Measurements from ENCODE around the gene POLN.
A peak's percentile ranks its signal among the peaks of the same experiment; 100 is the strongest.
"Not testable (repeated sequence)": the region's sequence is repeated elsewhere in the genome, so short reads cannot be mapped to it uniquely, and the experiment has no call there.

The POLN gene

GRCh38 chr4:2241003-2241402, 918 bp downstream of the POLN start:
- DNase-seq (ENCODE audit: low read depth, low spot score): no peak
- peak overlapping the region; percentile 95 for H3K4me3 ChIP-seq (ENCODE audit: low read depth, low read length)
- CTCF ChIA-PET: interaction anchor here (0.9 to 2.5 kb wide), 3 partner anchors 17 to 227 kb away, joined by 3 to 10 read pairs (median 8); no protein-coding TSS in a partner anchor
- POLR2A ChIA-PET: interaction anchor here (2.5 kb wide), 1 partner anchor 21 kb away, joined by 12 read pairs; the partner anchor contains the start of gene MXD4
- TF ChIP-seq CTCF (IDR thresholded peaks at IDR 0.05; ENCODE audit: insufficient read depth, low read length, missing control alignments): no peak

- POLR2A ChIA-PET: no interaction called here
- CTCF ChIA-PET: interaction anchor here (1.1 to 4.2 kb wide), 2 partner anchors 18 to 227 kb away, joined by 3 to 42 read pairs; no protein-coding TSS in a partner anchor
- no peak overlapping the region for H3K4me3 ChIP-seq (ENCODE audit: low read depth, low read length)
- TF ChIP-seq CTCF (IDR thresholded peaks at IDR 0.05; ENCODE audit: insufficient read depth, low read length, missing control alignments): no peak
- DNase-seq (ENCODE audit: low read depth, low spot score): no peak
These were observed 4.8 kb downstream of the POLN start for GRCh38 chr4:2236944-2237666.

- CTCF ChIA-PET: interaction anchor here (5.8 kb wide), 1 partner anchor 11 kb away, joined by 47 read pairs; no protein-coding TSS in a partner anchor
- POLR2A ChIA-PET: no interaction called here
- TF ChIP-seq CTCF (IDR thresholded peaks at IDR 0.05; ENCODE audit: insufficient read depth, low read length, missing control alignments): no peak
- no peak for DNase-seq (ENCODE audit: low read depth, low spot score)
- no peak overlapping the region for H3K4me3 ChIP-seq (ENCODE audit: low read depth, low read length)
These were observed 10.8 kb downstream of the POLN start for GRCh38 chr4:2231082-2231481.

GRCh38 chr4:2226261-2226660, 15.7 kb downstream of the POLN start:
- POLR2A ChIA-PET: interaction anchor here (1.2 kb wide), 1 partner anchor 16 kb away, joined by 3 read pairs; no protein-coding TSS in a partner anchor
- H3K4me3 ChIP-seq (ENCODE audit: low read depth, low read length): no peak overlapping the region
- CTCF ChIA-PET: interaction anchor here (0.8 to 1.6 kb wide), 2 partner anchors 8 to 10 kb away, joined by 3 to 6 read pairs; no protein-coding TSS in a partner anchor
- DNase-seq (ENCODE audit: low read depth, low spot score): no peak
- TF ChIP-seq CTCF (IDR thresholded peaks at IDR 0.05; ENCODE audit: insufficient read depth, low read length, missing control alignments): no peak

- DNase-seq (ENCODE audit: low read depth, low spot score): no peak
- ChIA-PET CTCF (interaction anchor here (3.1 to 5.7 kb wide), 2 partner anchors 18 to 221 kb away, joined by 8 to 55 read pairs; no protein-coding TSS in a partner anchor), POLR2A (no interaction called here)
- no peak overlapping the region for H3K4me3 ChIP-seq (ENCODE audit: low read depth, low read length)
- TF ChIP-seq CTCF (IDR thresholded peaks at IDR 0.05; ENCODE audit: insufficient read depth, low read length, missing control alignments): no peak
These were observed 19.1 kb downstream of the POLN start for GRCh38 chr4:2222838-2223237.

- DNase-seq (ENCODE audit: low read depth, low spot score); POLR2A ChIA-PET; H3K4me3 ChIP-seq (ENCODE audit: low read depth, low read length): not testable (repeated sequence)
- CTCF ChIA-PET: interaction anchor here (0.8 to 5.8 kb wide), 14 partner anchors 10 to 409 kb away, joined by 3 to 55 read pairs (median 16); no protein-coding TSS in a partner anchor
These were observed 20.5 kb downstream of the POLN start for GRCh38 chr4:2221378-2221777.

Data from AG04449 (cell line).